ENCODE data around the gene PCF11. TPM values are rescaled to one million over a fixed set of nuclear protein-coding genes. Genes with fewer than 3 reads are reported as not detected.

PCF11 gene
- total RNA-seq, 5 donors from 2014 or later (not counting 1 experiment from before 2014, with no cell fraction given), result 130 to 164 (median 151) TPM

DNA sequence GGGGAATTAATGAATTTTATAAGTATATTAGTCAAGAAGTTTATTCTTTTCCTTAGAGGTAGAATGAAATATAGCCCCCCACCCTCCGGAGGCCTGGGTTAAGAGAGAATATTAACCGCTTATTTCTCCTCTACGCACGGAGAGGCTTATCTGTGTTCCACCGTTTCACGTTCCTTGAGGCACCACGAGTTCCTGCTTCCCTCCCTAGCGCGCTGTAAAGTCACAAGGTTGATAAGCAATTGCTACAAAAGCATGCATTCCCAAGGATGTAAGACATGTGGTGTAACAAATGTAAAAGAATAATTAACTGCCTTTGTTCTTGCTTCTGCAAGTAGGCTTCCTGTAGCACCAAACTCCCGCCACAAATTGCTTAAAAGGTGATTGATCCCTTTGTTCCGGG, 35.1 kb downstream of the PCF11 start:
- H3K36me3 Mint-ChIP-seq, result peaks cover 24% of the 10 kb centered on the region
- no peaks in the 10 kb centered on the region for H3K9me3 Mint-ChIP-seq
- no peaks in the 10 kb centered on the region for H3K27me3 ChIP-seq (replicated peaks in 1 of 2; ENCODE audit: control insufficient read depth in 2 of 2, extremely low read depth in 1 of 2, insufficient read depth in 2 of 2, low read length in 1 of 2)
- WGBS (ENCODE audit: insufficient coverage), result 80% methylated on average over 2 of the region's 11 CpGs
- H3K4me1 ChIP-seq (ENCODE audit: control insufficient read depth in 1 of 2, extremely low read depth in 1 of 2, insufficient read depth in 2 of 2, low read length in 2 of 2), result peaks cover 16 to 19% of the 10 kb centered on the region in 2 experiments
- POLR2A ChIA-PET, result interaction anchor here (0.6 to 1.6 kb wide), 3 partner anchors 29 to 90 kb away, joined by 3 to 4 read pairs (median 3); no protein-coding TSS in a partner anchor
- H3K27me3 Mint-ChIP-seq, result no peaks in the 10 kb centered on the region
- H3K27ac Mint-ChIP-seq, result peak overlapping the region; percentile 99
- H3K4me3 ChIP-seq (ENCODE audit: control insufficient read depth in 1 of 2, extremely low read depth in 1 of 2, low read length in 1 of 2), result no peak overlapping the region
- CTCF ChIA-PET, result no interaction called here
- peak overlapping the region; percentile 90 to 99 (median 98) for H3K4me3 Mint-ChIP-seq
- peak overlapping the region; percentile 89 for H3K27ac ChIP-seq (ENCODE audit: low read length)
- ATAC-seq (replicated peaks in 1 of 4) (no peak), DNase-seq (no peak)
- H3K4me1 Mint-ChIP-seq, result peaks cover 44 to 52% (median 47%) of the 10 kb centered on the region in 3 donors
- H3K36me3 ChIP-seq (ENCODE audit: control insufficient read depth in 2 of 2, extremely low read depth in 1 of 2, insufficient read depth in 1 of 2, low read length in 1 of 2), result peaks cover 12 to 23% of the 10 kb centered on the region in 2 donors
- H3K9me3 ChIP-seq, result no peaks in the 10 kb centered on the region

DNA sequence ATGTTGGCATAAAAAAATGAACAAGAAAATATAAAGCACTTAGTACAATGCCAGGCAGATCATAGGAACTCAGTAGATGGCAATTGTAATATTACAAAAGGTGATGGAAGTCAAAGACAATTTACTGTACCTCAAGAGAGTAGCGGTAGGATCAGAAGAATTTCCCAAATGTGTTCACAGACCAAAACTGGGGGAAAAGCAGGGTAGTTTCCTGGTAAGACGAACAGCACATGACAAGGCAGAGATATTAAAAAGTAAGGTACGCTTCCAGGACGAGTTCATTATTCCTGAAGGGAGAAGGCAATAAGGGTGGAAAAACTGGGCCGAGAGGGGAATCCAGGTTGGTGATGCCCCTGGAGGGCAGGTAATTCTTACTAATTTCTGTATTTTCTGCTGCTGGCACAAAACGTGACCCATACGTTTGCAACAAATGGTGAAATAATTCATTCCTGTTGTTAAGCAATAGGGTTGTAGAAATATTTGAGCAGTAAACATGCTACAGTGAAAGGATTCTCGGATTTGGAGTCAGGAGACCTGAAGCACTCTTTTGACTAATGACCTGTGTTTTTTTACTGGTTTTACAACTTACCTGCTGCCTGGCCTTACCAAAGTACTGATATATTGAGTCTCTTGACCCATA, 35.8 kb downstream of the PCF11 start:
- peak overlapping the region; percentile 89 for H3K27ac ChIP-seq (ENCODE audit: low read length)
- H3K4me1 ChIP-seq (ENCODE audit: control insufficient read depth in 1 of 2, extremely low read depth in 1 of 2, insufficient read depth in 2 of 2, low read length in 2 of 2), result peaks cover 16 to 19% of the 10 kb centered on the region in 2 experiments
- H3K4me3 ChIP-seq (ENCODE audit: control insufficient read depth in 1 of 2, extremely low read depth in 1 of 2, low read length in 1 of 2), result peak overlapping the region; percentile 84 to 96
- Mint-ChIP-seq H3K27ac (peak overlapping the region; percentile 99), H3K36me3 (peaks cover 20% of the 10 kb centered on the region), H3K27me3 (no peaks in the 10 kb centered on the region), H3K4me3 (peak overlapping the region; percentile 90 to 99 (median 98)), H3K9me3 (no peaks in the 10 kb centered on the region), H3K4me1 (peaks cover 48 to 54% (median 49%) of the 10 kb centered on the region in 3 donors)
- ChIA-PET POLR2A (interaction anchor here in 1 of 2 donors (1.0 to 1.8 kb wide), 5 partner anchors 33 to 292 kb away, joined by 4 to 12 read pairs (median 7); partner anchors contain the start of genes DDIAS, PCF11 and PRCP), CTCF (interaction anchor here in 1 of 2 donors (2.6 kb wide), 1 partner anchor 36 kb away, joined by 12 read pairs; the partner anchor contains the start of gene PCF11)
- WGBS (ENCODE audit: insufficient coverage), result 32% methylated on average over 7 of the region's 8 CpGs
- ATAC-seq (replicated peaks in 1 of 4) (no peak), DNase-seq (no peak)
- no peaks in the 10 kb centered on the region for H3K27me3 ChIP-seq (replicated peaks in 1 of 2; ENCODE audit: control insufficient read depth in 2 of 2, extremely low read depth in 1 of 2, insufficient read depth in 2 of 2, low read length in 1 of 2)
- peaks cover 12 to 23% of the 10 kb centered on the region in 2 donors for H3K36me3 ChIP-seq (ENCODE audit: control insufficient read depth in 2 of 2, extremely low read depth in 1 of 2, insufficient read depth in 1 of 2, low read length in 1 of 2)
- H3K9me3 ChIP-seq, result no peaks in the 10 kb centered on the region

DNA sequence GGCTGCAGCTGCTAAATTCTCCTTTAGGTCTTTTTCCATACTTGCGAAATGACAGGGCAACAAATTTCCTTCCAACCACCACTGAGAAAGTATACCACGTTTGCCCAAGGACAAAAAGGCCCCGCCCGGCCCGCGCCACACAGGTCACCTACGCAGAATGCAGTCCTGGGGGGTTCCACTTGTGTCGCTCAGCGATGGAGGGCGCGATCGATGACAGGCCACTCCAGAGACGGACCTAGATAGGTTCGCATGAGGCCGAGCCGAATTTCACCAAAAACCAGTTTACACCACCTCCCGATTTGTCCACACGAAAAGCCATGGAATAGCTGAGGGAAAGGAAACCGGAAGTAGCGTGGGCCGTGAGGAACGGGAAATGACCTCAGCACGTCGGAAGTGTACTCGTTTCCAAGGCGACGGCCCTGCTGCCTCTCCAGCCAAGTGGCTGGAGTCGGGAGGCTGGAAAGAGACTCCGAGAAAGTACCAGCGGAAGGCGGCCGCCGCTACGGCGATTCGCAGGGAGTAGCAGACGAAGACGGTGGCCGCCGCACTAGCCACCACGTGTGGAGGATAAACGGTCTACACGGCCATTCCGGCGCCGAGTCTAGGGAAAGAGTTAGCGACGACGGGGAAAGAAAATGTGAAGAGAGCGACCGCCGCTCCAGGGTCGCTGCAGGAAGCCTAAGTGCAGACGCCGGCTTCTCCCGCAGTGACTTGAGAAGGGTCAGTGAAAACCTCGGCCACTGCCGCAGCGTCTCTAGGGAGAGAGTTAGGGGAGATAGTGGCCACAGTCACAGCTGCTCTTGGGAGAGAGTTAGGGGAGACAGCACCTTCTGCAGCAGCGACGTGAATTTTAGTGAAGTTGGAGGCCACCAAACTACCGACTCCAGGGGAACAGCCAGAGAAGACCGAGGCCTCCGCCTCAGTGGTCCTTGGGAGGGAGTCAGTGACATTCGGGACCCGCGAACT, 36.7 kb downstream of the PCF11 start, which contains the start of gene ANKRD42:
TSS of gene ANKRD42 (plus strand) at position 398 of the 966 bp plus-strand sequence. CDS start 959 bp downstream, outside the sequence.
- H3K27ac ChIP-seq (ENCODE audit: low read length), result peak within 1 kb of the TSS; percentile 89
- DNase-seq (peak; percentile 67 to 95 (median 80)), ATAC-seq (replicated peaks in 1 of 4) (peak; percentile 80 to 88 (median 82))
- peak within 1 kb of the TSS; percentile 90 to 99 (median 98) for H3K4me3 Mint-ChIP-seq
- peaks cover 16 to 19% of the 10 kb centered on the region in 2 experiments for H3K4me1 ChIP-seq (ENCODE audit: control insufficient read depth in 1 of 2, extremely low read depth in 1 of 2, insufficient read depth in 2 of 2, low read length in 2 of 2)
- H3K4me1 Mint-ChIP-seq, result peaks cover 48 to 60% (median 56%) of the 10 kb centered on the region in 3 donors
- H3K27me3 Mint-ChIP-seq, result no peaks in the 10 kb centered on the region
- H3K9me3 ChIP-seq, result no peaks in the 10 kb centered on the region
- CTCF ChIA-PET, result interaction anchor here in 1 of 2 donors (0.5 to 2.6 kb wide), 2 partner anchors 37 to 233 kb away, joined by 3 to 12 read pairs; partner anchors contain the start of gene PCF11
- peaks cover 25% of the 10 kb centered on the region for H3K36me3 Mint-ChIP-seq
- POLR2A ChIA-PET, result interaction anchor here (0.5 to 1.8 kb wide), 8 partner anchors 13 to 293 kb away, joined by 3 to 12 read pairs (median 4); partner anchors contain the start of genes DDIAS (in 1 of the 2), PCF11 (in 1 of the 2) and PRCP (in 1 of the 2)
- H3K4me3 ChIP-seq (ENCODE audit: control insufficient read depth in 1 of 2, extremely low read depth in 1 of 2, low read length in 1 of 2), result peak within 1 kb of the TSS; percentile 84 to 96
- H3K36me3 ChIP-seq (ENCODE audit: control insufficient read depth in 2 of 2, extremely low read depth in 1 of 2, insufficient read depth in 1 of 2, low read length in 1 of 2), result peaks cover 12 to 23% of the 10 kb centered on the region in 2 donors
- H3K27ac Mint-ChIP-seq, result peak within 1 kb of the TSS; percentile 99
- 0% methylated on average over 55 of the region's 67 CpGs for WGBS (ENCODE audit: insufficient coverage)
- no peaks in the 10 kb centered on the region for H3K9me3 Mint-ChIP-seq
- no peaks in the 10 kb centered on the region for H3K27me3 ChIP-seq (replicated peaks in 1 of 2; ENCODE audit: control insufficient read depth in 2 of 2, extremely low read depth in 1 of 2, insufficient read depth in 2 of 2, low read length in 1 of 2)

DNA sequence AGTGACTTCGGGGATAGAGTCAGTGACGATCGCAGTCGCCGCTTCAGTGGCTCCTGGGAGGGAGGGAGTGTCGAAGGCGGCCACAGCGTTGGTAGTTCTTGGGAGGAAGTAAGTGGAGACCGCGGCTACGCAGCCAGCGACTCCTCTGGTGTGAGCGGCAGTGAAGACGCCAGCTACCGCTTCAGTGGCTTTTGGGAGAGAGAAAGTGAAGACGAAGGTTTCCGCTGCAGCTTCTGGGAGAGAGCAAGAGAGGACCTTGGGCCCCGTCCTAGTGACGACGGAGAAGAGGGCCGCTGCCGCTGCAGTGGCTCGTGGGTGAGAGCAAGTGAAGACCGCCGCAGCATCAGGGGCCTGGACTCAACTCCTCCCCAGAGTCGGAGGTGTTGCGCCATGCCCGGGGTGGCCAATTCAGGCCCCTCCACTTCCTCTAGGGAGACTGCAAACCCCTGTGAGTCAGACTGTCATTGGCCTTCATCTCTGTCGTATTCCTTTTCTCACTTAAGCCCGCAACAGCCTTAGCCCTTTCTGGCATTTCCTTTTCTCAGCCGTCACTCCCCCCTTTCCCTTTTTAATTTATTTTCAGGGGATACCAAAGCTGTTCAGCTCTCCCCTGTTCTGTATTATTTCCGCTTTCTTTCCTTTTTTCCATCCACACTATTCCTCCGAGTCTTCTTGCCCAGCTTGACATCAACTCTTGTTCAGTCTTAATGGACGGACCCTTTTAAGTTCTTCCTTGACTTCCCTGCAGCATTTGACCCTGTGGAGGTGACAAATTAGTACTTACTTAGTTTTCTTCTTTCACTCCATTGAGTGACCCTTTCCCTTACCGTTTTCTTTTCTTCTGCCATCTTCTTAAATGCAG, 37.6 kb downstream of the PCF11 start:
- DNase-seq, result peak; percentile 26 to 77 (median 59)
- H3K27ac Mint-ChIP-seq, result peak overlapping the region; percentile 99
- CTCF ChIA-PET, result interaction anchor here (0.5 to 2.6 kb wide), 3 partner anchors 38 to 237 kb away, joined by 3 to 12 read pairs (median 4); partner anchors contain the start of gene PCF11 (in 1 of the 2)
- Histone ChIP-seq H3K36me3 (ENCODE audit: control insufficient read depth in 2 of 2, extremely low read depth in 1 of 2, insufficient read depth in 1 of 2, low read length in 1 of 2) (peaks cover 12 to 23% of the 10 kb centered on the region in 2 donors), H3K27me3 (replicated peaks in 1 of 2; ENCODE audit: control insufficient read depth in 2 of 2, extremely low read depth in 1 of 2, insufficient read depth in 2 of 2, low read length in 1 of 2) (no peaks in the 10 kb centered on the region), H3K9me3 (no peaks in the 10 kb centered on the region), H3K4me3 (ENCODE audit: control insufficient read depth in 1 of 2, extremely low read depth in 1 of 2, low read length in 1 of 2) (peak overlapping the region; percentile 84 to 96), H3K27ac (ENCODE audit: low read length) (peak overlapping the region; percentile 89), H3K4me1 (ENCODE audit: control insufficient read depth in 1 of 2, extremely low read depth in 1 of 2, insufficient read depth in 2 of 2, low read length in 2 of 2) (peaks cover 16 to 19% of the 10 kb centered on the region in 2 experiments)
- under 1% methylated on average over 31 of the region's 35 CpGs for WGBS (ENCODE audit: insufficient coverage)
- H3K4me3 Mint-ChIP-seq, result peak overlapping the region; percentile 90 to 99 (median 98)
- POLR2A ChIA-PET, result interaction anchor here (0.6 to 1.8 kb wide), 9 partner anchors 8 to 294 kb away, joined by 3 to 12 read pairs (median 5); partner anchors contain the start of genes PRCP (in 2 of the 2), DDIAS (in 1 of the 2) and PCF11 (in 1 of the 2)
- H3K4me1 Mint-ChIP-seq, result peaks cover 48 to 60% (median 56%) of the 10 kb centered on the region in 3 donors
- no peaks in the 10 kb centered on the region for H3K27me3 Mint-ChIP-seq
- ATAC-seq (replicated peaks in 1 of 4), result peak; percentile 65 to 73 (median 68)
- H3K9me3 Mint-ChIP-seq, result no peaks in the 10 kb centered on the region
- peaks cover 25% of the 10 kb centered on the region for H3K36me3 Mint-ChIP-seq

DNA sequence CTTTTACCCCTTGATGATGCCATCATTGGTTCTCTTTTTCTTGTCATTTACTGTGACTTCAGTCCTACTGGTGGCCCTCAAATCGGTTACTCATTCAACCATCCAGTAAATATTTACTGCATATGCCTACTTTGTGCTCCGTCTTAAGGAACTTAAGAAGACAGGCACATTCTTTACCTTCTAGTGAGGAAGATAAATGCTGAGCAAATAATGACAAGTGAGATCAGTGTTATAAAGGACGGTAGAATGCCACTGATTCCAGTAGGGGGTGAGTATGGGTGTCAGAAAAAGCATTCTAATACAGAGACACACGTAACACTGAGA, 38.2 kb downstream of the PCF11 start:
- peaks cover 9 to 18% of the 10 kb centered on the region in 2 donors for H3K36me3 ChIP-seq (ENCODE audit: control insufficient read depth in 2 of 2, extremely low read depth in 1 of 2, insufficient read depth in 1 of 2, low read length in 1 of 2)
- ChIA-PET CTCF (interaction anchor here (0.6 to 2.6 kb wide), 2 partner anchors 39 to 237 kb away, joined by 4 to 12 read pairs; partner anchors contain the start of gene PCF11 (in 1 of the 2)), POLR2A (interaction anchor here (0.6 to 0.9 kb wide), 2 partner anchors 9 to 295 kb away, joined by 3 read pairs; partner anchors contain the start of gene PRCP (in 1 of the 2))
- Mint-ChIP-seq H3K36me3 (peaks cover 29% of the 10 kb centered on the region), H3K27me3 (no peaks in the 10 kb centered on the region), H3K4me1 (peaks cover 53 to 63% (median 56%) of the 10 kb centered on the region in 3 donors), H3K4me3 (peak overlapping the region; percentile 90 to 99 (median 98)), H3K9me3 (no peaks in the 10 kb centered on the region), H3K27ac (peak overlapping the region; percentile 99)
- WGBS (ENCODE audit: insufficient coverage), result 60% methylated on average over 2 of the region's 4 CpGs
- peak in 1 of 35 experiments; percentile 22 for DNase-seq
- ATAC-seq (replicated peaks in 1 of 4), result no peak
- no peaks in the 10 kb centered on the region for H3K9me3 ChIP-seq
- no peaks in the 10 kb centered on the region for H3K27me3 ChIP-seq (replicated peaks in 1 of 2; ENCODE audit: control insufficient read depth in 2 of 2, extremely low read depth in 1 of 2, insufficient read depth in 2 of 2, low read length in 1 of 2)
- H3K27ac ChIP-seq (ENCODE audit: low read length), result peak overlapping the region; percentile 89
- peaks cover 16 to 19% of the 10 kb centered on the region in 2 experiments for H3K4me1 ChIP-seq (ENCODE audit: control insufficient read depth in 1 of 2, extremely low read depth in 1 of 2, insufficient read depth in 2 of 2, low read length in 2 of 2)
- H3K4me3 ChIP-seq (ENCODE audit: control insufficient read depth in 1 of 2, extremely low read depth in 1 of 2, low read length in 1 of 2), result peak overlapping the region in 1 of 2 donors; percentile 84

Data from T-cell (primary cell).